Esophagus squamous epithelium (tissue), 5 donors: Measurements from ENCODE around the gene COL4A2. TPM values are rescaled to one million over a fixed set of nuclear protein-coding genes. Genes with fewer than 3 reads are reported as not detected.

Experiments used
- DNase-seq: peaks from one replicate; lab custom pipeline; 2025; lab: John Stamatoyannopoulos, UW
- H3K27ac ChIP-seq, 4 donors: fragments of 200-600 bp; sonication (generic); one replicate each; pipeline ENCODE4 v1.5.1; 2016 to 2019; ENCODE audit warnings: mild to moderate bottlenecking in 1 of 4
- H3K27me3 ChIP-seq, 4 donors: fragments of 200-600 bp; sonication (generic); 1 replicate in 3 of 4; 2 replicates in 1 of 4; pipeline versions ENCODE4 v1.5.1 to v1.6.0; 2017 to 2021; ENCODE audit warnings: antibody characterized with exemption in 1 of 4
- H3K36me3 ChIP-seq, 3 donors: fragments of 200-600 bp; sonication (generic); one replicate each; pipeline ENCODE4 v1.5.1; 2016 to 2019
- H3K4me1 ChIP-seq, 3 donors: fragments of 200-600 bp; sonication (generic); one replicate each; pipeline ENCODE4 v1.5.1; 2017 to 2019
- H3K4me3 ChIP-seq, 4 donors: fragments of 200-600 bp; sonication (generic); 1 replicate in 3 of 4; 2 replicates in 1 of 4; pipeline ENCODE4 v1.5.1; 2016 to 2019; ENCODE audit warnings: mild to moderate bottlenecking in 2 of 4, moderate library complexity in 1 of 4
- H3K9me3 ChIP-seq, 3 donors: fragments of 200-600 bp; sonication (generic); one replicate each; pipeline ENCODE4 v1.5.1; 2016 to 2019
- CTCF ChIP-seq, 6 experiments: fragments of 450-650 bp in 4 of 6; fragments of 200-600 bp in 2 of 6; sonication (generic) in 2 of 6; IDR thresholded peaks; one replicate each; pipeline ENCODE4 v1.5.1; 2016 to 2019; ENCODE audit warnings: antibody characterized with exemption in 6 of 6, mild to moderate bottlenecking in 4 of 6, moderate library complexity in 4 of 6
- POLR2A ChIP-seq, 4 donors: fragments of 450-650 bp; IDR thresholded peaks; one replicate each; pipeline ENCODE4 v1.6.1; 2017; ENCODE audit warnings: antibody characterized with exemption in 4 of 4, mild to moderate bottlenecking in 4 of 4, moderate library complexity in 3 of 4
- WGBS, 2 donors: methylation state at CpG; one replicate each; pipeline ENCODE4 v1.1.5; 2018; 5-methylcytosine and 5-hydroxymethylcytosine counted together
- intact Hi-C: fragments of 100-400 bp; cut with DNase I; formaldehyde crosslinking; loops from one replicate; pipeline ENCODE4 v1.15.0; 2022
- total RNA-seq, 4 donors: library from RNA; depleted of rRNA; stranded (reverse); fragments of >200 nt; gene quantifications; one replicate each; pipeline ENCODE4 v1.1.0, GENCODE V29; 2016
- donor health status: DM: yes; HTN: yes; CAD: no.

The COL4A2 gene
- total RNA-seq, 4 donors from 2014 or later = 11.9 to 102 (median 43.5) TPM

- Histone ChIP-seq H3K27me3 (no peaks in the 10 kb centered on the region), H3K4me1 (peaks cover 0 to 6% (median 0%) of the 10 kb centered on the region in 3 donors), H3K4me3 (no peak overlapping the region), H3K9me3 (no peaks in the 10 kb centered on the region), H3K36me3 (peaks cover 0 to 38% (median 0%) of the 10 kb centered on the region in 3 donors), H3K27ac (peak overlapping the region in 2 of 4 donors; percentile 58)
- intact Hi-C loops = no loop called here
- DNase-seq = no peak
- 80 to 83% methylated on average over 14 of the region's 14 CpGs for WGBS, 2 donors
- TF ChIP-seq POLR2A (IDR thresholded peaks at IDR 0.05) = no peak
- TF ChIP-seq CTCF (IDR thresholded peaks at IDR 0.05) = no peak
Measured at GRCh38 chr13:110454956-110455355, 147.9 kb downstream of the COL4A2 start.

- Histone ChIP-seq H3K36me3 (peaks cover 0 to 38% (median 0%) of the 10 kb centered on the region in 3 donors), H3K9me3 (no peaks in the 10 kb centered on the region), H3K27me3 (no peaks in the 10 kb centered on the region), H3K4me3 (no peak overlapping the region), H3K27ac (peak overlapping the region in 1 of 4 donors; percentile 58), H3K4me1 (peaks cover 0 to 6% (median 0%) of the 10 kb centered on the region in 3 donors)
- intact Hi-C loops = no loop called here
- 58 to 77% methylated on average over 9 to 10 of the region's 10 CpGs for WGBS, 2 donors
- TF ChIP-seq POLR2A (IDR thresholded peaks at IDR 0.05) (no peak), CTCF (IDR thresholded peaks at IDR 0.05) (no peak)
- DNase-seq = no peak
Measured at GRCh38 chr13:110455444-110455843, 148.4 kb downstream of the COL4A2 start.

- Histone ChIP-seq H3K27ac (peak overlapping the region in 1 of 4 donors; percentile 30), H3K36me3 (peaks cover 0 to 33% (median 0%) of the 10 kb centered on the region in 3 donors), H3K27me3 (no peaks in the 10 kb centered on the region), H3K9me3 (no peaks in the 10 kb centered on the region), H3K4me1 (peaks cover 0 to 6% (median 0%) of the 10 kb centered on the region in 3 donors), H3K4me3 (no peak overlapping the region)
- no peak for DNase-seq
- intact Hi-C loops = no loop called here
- TF ChIP-seq CTCF (IDR thresholded peaks at IDR 0.05) (peak in 5 of 6 experiments; percentile 69 to 83 (median 74)), POLR2A (IDR thresholded peaks at IDR 0.05) (no peak)
- 10 to 18% methylated on average over 2 to 5 of the region's 10 CpGs for WGBS, 2 donors
Measured at GRCh38 chr13:110455941-110456340, 148.9 kb downstream of the COL4A2 start.

- no peaks in the 10 kb centered on the region for H3K27me3 ChIP-seq
- no peaks in the 10 kb centered on the region for H3K9me3 ChIP-seq
- WGBS, 2 donors = 57 to 64% methylated on average over 1 to 2 of the region's 18 CpGs
- H3K4me1 ChIP-seq = peaks cover 0 to 6% (median 0%) of the 10 kb centered on the region in 3 donors
- H3K27ac ChIP-seq = no peak overlapping the region
- intact Hi-C loops = no loop called here
- H3K36me3 ChIP-seq = peaks cover 0 to 29% (median 0%) of the 10 kb centered on the region in 3 donors
- no peak overlapping the region for H3K4me3 ChIP-seq
- DNase-seq = no peak
- TF ChIP-seq CTCF (IDR thresholded peaks at IDR 0.05) (no peak), POLR2A (IDR thresholded peaks at IDR 0.05) (no peak)
Measured at GRCh38 chr13:110456550-110456949, 149.5 kb downstream of the COL4A2 start.

- Histone ChIP-seq H3K4me3 (no peak overlapping the region), H3K9me3 (no peaks in the 10 kb centered on the region), H3K27ac (no peak overlapping the region), H3K4me1 (peaks cover 0 to 6% (median 0%) of the 10 kb centered on the region in 3 donors), H3K36me3 (peaks cover 0 to 36% (median 0%) of the 10 kb centered on the region in 3 donors), H3K27me3 (no peaks in the 10 kb centered on the region)
- TF ChIP-seq CTCF (IDR thresholded peaks at IDR 0.05) (no peak), POLR2A (IDR thresholded peaks at IDR 0.05) (no peak)
- intact Hi-C loops = no loop called here
- no peak for DNase-seq
- WGBS, 2 donors = 60 to 61% methylated on average over 2 to 6 of the region's 10 CpGs
Measured at GRCh38 chr13:110457361-110457760, 150.3 kb downstream of the COL4A2 start.
